Lower lobe of right lung (tissue), 2 donors: ENCODE results near the gene IGSF6. TPM values are rescaled to one million over a fixed set of nuclear protein-coding genes. Genes with fewer than 3 reads are reported as not detected.
A peak's percentile ranks its signal among the peaks of the same experiment; 100 is the strongest.

Source experiments
- ATAC-seq, 2 donors: fragments of 200-7000 bp; cut with Tn5 transposase; one replicate each; pipeline ENCODE4 v1.9.1; 2020 to 2022; ENCODE audit warnings: mild to moderate bottlenecking in 2 of 2, moderate library complexity in 2 of 2
- DNase-seq: peaks from one replicate; pipeline ENCODE4 v3.0.0-alpha.2; 2020
- H3K27ac ChIP-seq: fragments of 200-600 bp; one replicate; pipeline ENCODE4 v1.8.0; 2022
- H3K27me3 ChIP-seq: fragments of 200-600 bp; one replicate; pipeline ENCODE4 v1.8.0; 2022; ENCODE audit warnings: low read depth
- H3K36me3 ChIP-seq: fragments of 200-600 bp; one replicate; pipeline ENCODE4 v1.8.0; 2022; ENCODE audit warnings: mild to moderate bottlenecking
- H3K4me1 ChIP-seq: fragments of 200-600 bp; one replicate; pipeline ENCODE4 v1.8.0; 2022
- H3K4me3 ChIP-seq: fragments of 200-600 bp; one replicate; pipeline ENCODE4 v1.8.0; 2022; ENCODE audit warnings: mild to moderate bottlenecking
- H3K9me3 ChIP-seq: fragments of 200-600 bp; one replicate; pipeline ENCODE4 v1.8.0; 2022
- CTCF ChIP-seq: fragments of 200-600 bp; IDR thresholded peaks from one replicate; pipeline ENCODE4 v1.8.0; 2022; ENCODE audit warnings: antibody characterized with exemption, mild to moderate bottlenecking
- intact Hi-C: fragments of 100-400 bp; cut with DNase I; formaldehyde crosslinking; loops from one replicate; pipeline ENCODE4 v1.11.0; 2022
- total RNA-seq: library from RNA; stranded (reverse); fragmentation: NEBNext Ultra II Directional; extraction: Animal tissue kit (Norgen Biotek cat#: 25700); gene quantifications from one replicate; pipeline ENCODE4 v1.2.1, GENCODE V29; 2021
- donor health status: DM: no; HTN: yes; CAD: no; lungs with severe emphysema.

IGSF6 gene
- total RNA-seq, 1 donor from 2014 or later: 103 TPM

- Histone ChIP-seq H3K9me3 (no peaks in the 10 kb centered on the region), H3K4me1 (peaks cover 25% of the 10 kb centered on the region), H3K36me3 (peaks cover 38% of the 10 kb centered on the region), H3K4me3 (no peak overlapping the region), H3K27me3 (no peaks in the 10 kb centered on the region), H3K27ac (no peak overlapping the region)
- no peak for TF ChIP-seq CTCF
- ATAC-seq: no peak
- DNase-seq: no peak
- intact Hi-C loops: no loop called here
These were observed 23.6 kb downstream of the IGSF6 start for GRCh38 chr16:21628772-21629171.

- Histone ChIP-seq H3K9me3 (no peaks in the 10 kb centered on the region), H3K4me1 (peaks cover 25% of the 10 kb centered on the region), H3K36me3 (peaks cover 38% of the 10 kb centered on the region), H3K4me3 (no peak overlapping the region), H3K27ac (no peak overlapping the region), H3K27me3 (no peaks in the 10 kb centered on the region)
- intact Hi-C loops: no loop called here
- TF ChIP-seq CTCF: no peak
- no peak for DNase-seq
- no peak for ATAC-seq
These were observed 24.2 kb downstream of the IGSF6 start for GRCh38 chr16:21628121-21628726.

GRCh38 chr16:21626659-21627277 is 25.6 kb downstream of the IGSF6 start:
- ATAC-seq: peak; percentile 64 to 67
- TF ChIP-seq CTCF: no peak
- intact Hi-C loops: no loop called here

GRCh38 chr16:21625026-21625425 is 27.4 kb downstream of the IGSF6 start:
- no peak overlapping the region for H3K4me3 ChIP-seq
- peaks cover 11% of the 10 kb centered on the region for H3K4me1 ChIP-seq
- ATAC-seq (no peak), DNase-seq (no peak)
- H3K9me3 ChIP-seq: no peaks in the 10 kb centered on the region
- H3K27me3 ChIP-seq: no peaks in the 10 kb centered on the region
- intact Hi-C loops: no loop called here
- TF ChIP-seq CTCF: no peak
- no peak overlapping the region for H3K27ac ChIP-seq
- peaks cover 31% of the 10 kb centered on the region for H3K36me3 ChIP-seq

More at GRCh38 chr16:21626659-21627277, 25.6 kb downstream of the IGSF6 start:
- Histone ChIP-seq H3K9me3 (no peaks in the 10 kb centered on the region), H3K4me3 (no peak overlapping the region), H3K36me3 (peaks cover 38% of the 10 kb centered on the region), H3K4me1 (peaks cover 22% of the 10 kb centered on the region), H3K27me3 (no peaks in the 10 kb centered on the region), H3K27ac (no peak overlapping the region)
- DNase-seq: no peak

GRCh38 chr16:21622545-21622944 is 29.9 kb downstream of the IGSF6 start:
- Histone ChIP-seq H3K36me3 (peaks cover 25% of the 10 kb centered on the region), H3K27ac (no peak overlapping the region), H3K4me1 (peaks cover 11% of the 10 kb centered on the region), H3K9me3 (no peaks in the 10 kb centered on the region), H3K4me3 (no peak overlapping the region), H3K27me3 (no peaks in the 10 kb centered on the region)
- TF ChIP-seq CTCF: no peak
- DNase-seq (no peak), ATAC-seq (no peak)
- intact Hi-C loops: no loop called here
